Body of pancreas (tissue), 4 donors: Measurements from ENCODE around the gene GRIP1. TPM values are rescaled to one million over a fixed set of nuclear protein-coding genes. Genes with fewer than 3 reads are reported as not detected.

Experiments used
- ATAC-seq: fragments of 150-250 bp; one replicate; pipeline ENCODE4 v1.9.1; 2016
- DNase-seq, 4 donors: peaks; one replicate each; pipeline ENCODE4 v3.0.0-alpha.2; 2019
- H3K27ac ChIP-seq, 4 donors: fragments of 200-600 bp; sonication (generic); 1 replicate in 3 of 4; 2 replicates in 1 of 4; pipeline versions ENCODE4 v1.5.1 to v1.6.1; 2016 to 2019; ENCODE audit warnings: mild to moderate bottlenecking in 1 of 4, mixed read lengths in 1 of 4, moderate library complexity in 1 of 4
- H3K27me3 ChIP-seq, 2 donors: fragments of 200-600 bp; sonication (generic); one replicate each; pipeline ENCODE4 v1.6.0; 2016; ENCODE audit warnings: mild to moderate bottlenecking in 1 of 2
- H3K36me3 ChIP-seq, 2 donors: fragments of 200-600 bp; sonication (generic); replicated peaks in 1 of 2; 2 replicates each; pipeline ENCODE4 v1.5.1; 2016; ENCODE audit warnings: low read depth in 2 of 2; ENCODE audit not compliant: insufficient read depth in 1 of 2
- H3K4me1 ChIP-seq: fragments of 200-600 bp; sonication (generic); one replicate; pipeline ENCODE4 v1.6.0; 2016
- H3K4me3 ChIP-seq, 2 donors: fragments of 200-600 bp; sonication (generic); 1 replicate in 1 of 2; 2 replicates in 1 of 2; pipeline ENCODE4 v1.5.1; 2016 to 2019
- H3K9me3 ChIP-seq, 3 donors: fragments of 200-600 bp; sonication (generic); 1 replicate in 2 of 3; 2 replicates in 1 of 3; pipeline ENCODE4 v1.5.1; 2016
- CTCF ChIP-seq, 7 experiments: fragments of 450-650 bp in 4 of 7; fragments of 200-600 bp in 3 of 7; sonication (generic) in 3 of 7; IDR thresholded peaks; one replicate each; pipeline ENCODE4 v1.5.1; 2016 to 2019; ENCODE audit warnings: antibody characterized with exemption in 7 of 7
- POLR2A ChIP-seq, 3 donors: fragments of 450-650 bp; IDR thresholded peaks; one replicate each; pipeline ENCODE4 v1.6.1; 2016; ENCODE audit warnings: antibody characterized with exemption in 3 of 3, mild to moderate bottlenecking in 2 of 3
- WGBS, 2 donors: methylation state at CpG; one replicate each; pipeline ENCODE4 v1.1.5; 2017; 5-methylcytosine and 5-hydroxymethylcytosine counted together
- intact Hi-C: fragments of 100-400 bp; cut with DNase I; formaldehyde crosslinking; loops from one replicate; pipeline ENCODE4 v1.15.1; 2023
- total RNA-seq, 2 donors: library from RNA; depleted of rRNA; stranded (reverse); fragments of >200 nt; gene quantifications; one replicate each; pipeline ENCODE4 v1.1.0, GENCODE V29; 2016

GRIP1 gene
- total RNA-seq, 2 donors from 2014 or later: 7.5 to 17.8 TPM

DNA sequence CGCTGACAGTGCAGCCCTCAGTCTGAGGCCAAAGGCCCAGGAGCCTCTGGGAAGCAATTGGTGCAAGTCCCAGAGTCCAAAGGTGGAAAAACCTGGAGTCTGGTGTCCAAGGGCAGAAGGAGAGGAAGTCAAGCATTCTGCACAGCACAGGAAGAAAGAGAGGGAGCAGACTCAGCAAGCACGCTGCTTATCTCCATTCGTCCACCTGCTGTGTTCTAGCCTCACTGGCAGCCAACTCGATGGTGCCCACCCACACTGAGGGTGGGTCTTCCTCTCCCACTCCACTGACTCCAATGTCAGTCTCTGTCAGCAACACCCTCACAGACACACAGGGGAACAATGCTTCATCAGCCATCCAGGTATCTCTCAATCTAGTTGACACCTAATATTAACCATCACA, 337.8 kb downstream of the GRIP1 start:
- DNase-seq (no peak), ATAC-seq (no peak)
- 96% methylated on average over 4 of the region's 4 CpGs for WGBS, 2 donors
- H3K4me1 ChIP-seq: no peaks in the 10 kb centered on the region
- H3K27me3 ChIP-seq: no peaks in the 10 kb centered on the region
- H3K9me3 ChIP-seq: no peaks in the 10 kb centered on the region
- TF ChIP-seq CTCF (IDR thresholded peaks at IDR 0.05) (no peak), POLR2A (IDR thresholded peaks at IDR 0.05) (no peak)
- H3K27ac ChIP-seq: no peak overlapping the region
- H3K4me3 ChIP-seq: no peak overlapping the region
- peaks cover 0 to 2% of the 10 kb centered on the region in 2 donors for H3K36me3 ChIP-seq
- intact Hi-C loops: no loop called here

DNA sequence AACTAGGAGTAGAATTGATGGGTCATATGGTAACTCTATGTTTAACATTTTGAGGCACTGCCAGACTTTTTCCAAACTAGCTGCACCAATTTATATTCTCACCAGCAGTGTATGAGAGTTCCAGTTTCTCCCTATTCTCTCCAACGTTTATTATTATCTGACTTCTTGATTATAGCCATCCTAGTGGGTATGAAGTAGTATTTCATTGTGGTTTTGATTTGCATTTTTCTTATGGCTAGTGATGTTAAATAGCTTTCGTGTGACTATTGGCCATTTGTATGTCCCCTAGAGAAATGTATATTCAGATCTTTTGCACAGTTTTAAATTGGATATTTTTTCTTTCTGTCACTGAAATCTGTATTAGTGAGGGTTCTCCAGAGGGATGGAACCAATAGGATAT, 338.7 kb downstream of the GRIP1 start:
- H3K36me3 ChIP-seq: peaks cover 0 to 2% of the 10 kb centered on the region in 2 donors
- H3K27me3 ChIP-seq: no peaks in the 10 kb centered on the region
- ATAC-seq (no peak), DNase-seq (no peak)
- WGBS, 2 donors: 93% methylated on average over 2 of the region's 2 CpGs
- no peak overlapping the region for H3K27ac ChIP-seq
- TF ChIP-seq POLR2A (IDR thresholded peaks at IDR 0.05) (no peak), CTCF (IDR thresholded peaks at IDR 0.05) (no peak)
- H3K9me3 ChIP-seq: no peaks in the 10 kb centered on the region
- intact Hi-C loops: no loop called here
- no peaks in the 10 kb centered on the region for H3K4me1 ChIP-seq
- H3K4me3 ChIP-seq: no peak overlapping the region

DNA sequence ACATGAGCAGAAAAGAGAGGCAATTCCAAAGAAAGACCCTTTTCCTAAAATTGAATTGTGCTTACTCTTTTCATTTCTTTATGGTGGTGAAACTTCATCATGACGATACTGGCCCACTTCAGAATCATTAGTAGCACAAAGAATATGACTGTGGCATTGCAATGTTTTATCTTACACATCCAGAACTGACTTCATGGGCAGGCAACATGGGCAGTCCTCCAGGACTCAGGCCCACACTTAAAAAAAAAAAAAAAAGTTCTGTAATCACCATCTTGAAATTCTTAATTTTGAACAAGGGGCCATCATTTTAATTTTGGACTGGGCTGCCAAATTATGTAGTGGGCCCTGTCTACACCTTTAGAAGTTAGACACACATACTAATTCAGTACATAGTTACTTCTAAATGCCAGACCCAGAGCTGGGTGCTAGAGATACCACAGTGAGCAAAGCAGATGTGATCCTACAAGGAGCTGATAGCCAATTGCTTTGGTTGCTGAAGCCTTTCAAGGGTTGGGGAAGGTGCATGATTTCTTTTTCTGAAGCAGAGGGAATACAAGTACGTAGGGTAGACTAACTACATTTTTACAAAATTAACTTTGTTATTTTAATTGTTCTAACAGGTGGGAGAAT, 341.4 kb downstream of the GRIP1 start:
- intact Hi-C loops: no loop called here
- Histone ChIP-seq H3K9me3 (no peaks in the 10 kb centered on the region), H3K4me1 (no peaks in the 10 kb centered on the region), H3K27me3 (no peaks in the 10 kb centered on the region), H3K4me3 (no peak overlapping the region), H3K36me3 (peaks cover 0 to 2% of the 10 kb centered on the region in 2 donors), H3K27ac (no peak overlapping the region)
- TF ChIP-seq POLR2A (IDR thresholded peaks at IDR 0.05): no peak
- no peak for TF ChIP-seq CTCF (IDR thresholded peaks at IDR 0.05)
- DNase-seq (no peak), ATAC-seq (no peak)
- WGBS, 2 donors: 89 to 95% methylated on average over 2 of the region's 2 CpGs

- H3K27ac ChIP-seq: no peak overlapping the region
- TF ChIP-seq CTCF (IDR thresholded peaks at IDR 0.05) (no peak), POLR2A (IDR thresholded peaks at IDR 0.05) (no peak)
- peaks cover 0 to 2% of the 10 kb centered on the region in 2 donors for H3K36me3 ChIP-seq
- ATAC-seq (no peak), DNase-seq (no peak)
- no peak overlapping the region for H3K4me3 ChIP-seq
- intact Hi-C loops: no loop called here
- no peaks in the 10 kb centered on the region for H3K9me3 ChIP-seq
- H3K4me1 ChIP-seq: no peaks in the 10 kb centered on the region
- WGBS, 2 donors: 95 to 100% methylated on average over 2 of the region's 2 CpGs
- no peaks in the 10 kb centered on the region for H3K27me3 ChIP-seq
Measured at GRCh38 chr12:66335746-66336145, 343.1 kb downstream of the GRIP1 start.

DNA sequence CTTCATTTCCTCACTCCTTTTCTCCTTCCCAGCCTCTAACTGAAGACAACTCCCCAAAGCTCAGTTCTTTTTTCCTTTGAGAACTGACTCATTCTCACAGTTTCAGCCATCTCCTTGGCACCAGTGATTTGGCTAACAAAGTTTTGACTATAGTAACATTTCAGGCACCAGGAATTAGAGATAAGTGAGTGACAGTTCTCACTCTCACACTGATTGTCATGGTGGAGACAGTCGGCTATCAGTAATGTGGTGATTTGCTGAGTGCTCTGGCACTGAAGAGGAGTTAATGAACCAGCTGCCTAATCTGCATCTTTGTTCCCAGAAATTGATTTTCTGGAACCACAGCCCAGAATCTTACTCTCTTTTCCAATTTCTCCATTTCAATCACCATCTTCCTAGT, 347.1 kb downstream of the GRIP1 start:
- WGBS, 2 donors: 79 to 95% methylated on average over 1 of the region's 1 CpG
- no peak for TF ChIP-seq POLR2A (IDR thresholded peaks at IDR 0.05)
- TF ChIP-seq CTCF (IDR thresholded peaks at IDR 0.05): no peak
- H3K4me1 ChIP-seq: no peaks in the 10 kb centered on the region
- ATAC-seq (no peak), DNase-seq (no peak)
- no peaks in the 10 kb centered on the region for H3K27me3 ChIP-seq
- H3K36me3 ChIP-seq: peaks cover 0 to 2% of the 10 kb centered on the region in 2 donors
- no peak overlapping the region for H3K27ac ChIP-seq
- H3K4me3 ChIP-seq: no peak overlapping the region
- no peaks in the 10 kb centered on the region for H3K9me3 ChIP-seq
- intact Hi-C loops: no loop called here
